Ovary (tissue), 9 donors: ENCODE results near the gene VAV3. TPM values are rescaled to one million over a fixed set of nuclear protein-coding genes. Genes with fewer than 3 reads are reported as not detected.
"Not testable (repeated sequence)": the region's sequence is repeated elsewhere in the genome, so short reads cannot be mapped to it uniquely, and the experiment has no call there.

Source experiments
- DNase-seq, 5 donors: peaks; one replicate each; pipeline ENCODE4 v3.0.0-alpha.2; 2019 to 2020
- H3K27ac ChIP-seq, 2 donors: fragments of 200-600 bp; one replicate each; pipeline versions ENCODE4 v1.5.1 to v1.8.0; 2019 to 2022
- H3K27me3 ChIP-seq: fragments of 200-600 bp; one replicate; pipeline ENCODE4 v1.8.0; 2022
- H3K36me3 ChIP-seq: fragments of 200-600 bp; sonication (generic); one replicate; pipeline ENCODE4 v1.5.1; 2019
- H3K4me1 ChIP-seq: one replicate; pipeline ENCODE4 v1.8.1; 2013; ENCODE audit warnings: mild to moderate bottlenecking, moderate library complexity; ENCODE audit not compliant: insufficient read depth
- H3K4me3 ChIP-seq: fragments of 200-600 bp; sonication (generic); one replicate; pipeline ENCODE4 v1.5.1; 2017
- H3K9me3 ChIP-seq, 2 donors: fragments of 200-600 bp in 1 of 2; sonication (generic) in 1 of 2; one replicate each; pipeline versions ENCODE4 v1.5.1 to v1.8.1; 2013 to 2019; ENCODE audit warnings: mild to moderate bottlenecking in 1 of 2, moderate library complexity in 1 of 2
- CTCF ChIP-seq, 3 donors: fragments of 450-650 bp in 2 of 3; fragments of 200-600 bp in 1 of 3; IDR thresholded peaks; one replicate each; pipeline versions ENCODE4 v1.5.1 to v1.8.0; 2016 to 2022; ENCODE audit warnings: antibody characterized with exemption in 3 of 3, mild to moderate bottlenecking in 1 of 3
- EP300 ChIP-seq: sonication (generic); formaldehyde crosslinking; IDR thresholded peaks from one replicate; pipeline ENCODE4 v1.6.1; 2017; ENCODE audit warnings: antibody characterized with exemption
- POLR2A ChIP-seq: fragments of 450-650 bp; IDR thresholded peaks from one replicate; pipeline ENCODE4 v1.6.1; 2017; ENCODE audit warnings: antibody characterized with exemption, mild to moderate bottlenecking, moderate library complexity
- WGBS, 3 donors: extraction: QIAGEN DNeasy Blood & Tissue Kit in 1 of 3; methylation state at CpG; one replicate each; pipeline versions ENCODE4 v1.1.5 to v1.1.7; 2013 to 2017; 5-methylcytosine and 5-hydroxymethylcytosine counted together
- intact Hi-C, 4 donors: fragments of 100-400 bp; cut with DNase I; formaldehyde crosslinking; loops; one replicate each; pipeline versions ENCODE4 v1.11.0 to v1.15.1; 2022 to 2023
- polyA plus RNA-seq, 2 donors: library from polyadenylated mRNA; stranded (reverse); fragments of 200-250 nt in 1 of 2; fragments of 350-450 nt in 1 of 2; fragmentation: Illumina TruSeq in 1 of 2; extraction: RNeasy Lipid Tissue Mini Kit (QIAGEN cat#74804) in 1 of 2; gene quantifications; one replicate each; pipeline ENCODE4 v1.2.3, GENCODE V29; 2013 to 2014
- total RNA-seq, 7 donors: library from RNA; depleted of rRNA in 2 of 7; stranded (reverse); fragments of >200 nt in 2 of 7; fragmentation: NEBNext Ultra II Directional in 3 of 7; extraction: Animal tissue kit (Norgen Biotek cat#: 25700) in 3 of 7; gene quantifications; one replicate each; pipeline versions ENCODE4 v1.1.0 to v1.2.4, GENCODE V29; 2016 to 2023
- donor health status: DM: no; HTN: no; CAD: no; lungs with moderate emphysema.
- donor health status: DM: no; HTN: no; CAD: no.
- donor health status: Bipolar disorder and iron deficiency.
- donor health status: DM: yes; HTN: yes; CAD: no.
- donor health status: DM: no; HTN: no; CAD: no.
- donor health status: DM: yes; HTN: yes; CAD: no.

The VAV3 gene
- total and polyA plus RNA-seq, 9 donors: 0.78 to 7.4 (median 1.5) TPM

DNA sequence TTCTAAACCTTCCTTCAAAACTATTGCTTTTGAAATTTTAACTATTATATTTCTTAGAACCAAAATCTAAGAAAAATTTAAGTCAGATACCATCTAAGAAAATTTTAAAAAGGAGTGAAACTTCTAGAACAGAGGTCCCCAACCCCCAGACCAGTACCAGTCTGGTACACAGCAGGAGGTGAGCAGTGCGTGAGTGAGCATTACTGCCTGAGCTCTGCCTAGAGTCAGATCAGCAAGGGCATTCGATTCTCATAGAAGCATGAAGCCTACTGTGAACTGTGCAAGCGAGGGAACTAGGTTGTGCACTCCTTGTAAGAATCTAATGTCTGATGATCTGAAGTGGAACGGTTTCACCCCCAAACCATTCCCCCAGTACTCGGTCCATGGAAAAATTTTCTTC, 106.7 kb downstream of the VAV3 start:
- intact Hi-C loops: no loop called here
- 81 to 95% (median 90%) methylated on average over 5 of the region's 5 CpGs for WGBS, 3 donors

GRCh38 chr1:107851418-107851817, 113.6 kb downstream of the VAV3 start:
- Histone ChIP-seq H3K9me3 (no peaks in the 10 kb centered on the region), H3K4me1 (no peaks in the 10 kb centered on the region), H3K4me3 (no peak overlapping the region), H3K36me3 (no peaks in the 10 kb centered on the region), H3K27ac (no peak overlapping the region), H3K27me3 (no peaks in the 10 kb centered on the region)
- no peak for DNase-seq
- no peak for TF ChIP-seq EP300
- no peak for TF ChIP-seq POLR2A
- no peak for TF ChIP-seq CTCF (IDR thresholded peaks at IDR 0.05)
- intact Hi-C loops: no loop called here

More for the DNA sequence above, 106.7 kb downstream of the VAV3 start:
- no peak for DNase-seq
- no peaks in the 10 kb centered on the region for H3K36me3 ChIP-seq
- H3K4me1 ChIP-seq: no peaks in the 10 kb centered on the region
- TF ChIP-seq EP300 (no peak), CTCF (IDR thresholded peaks at IDR 0.05) (no peak), POLR2A (no peak)
- H3K27me3 ChIP-seq: no peaks in the 10 kb centered on the region
- no peaks in the 10 kb centered on the region for H3K9me3 ChIP-seq
- H3K4me3 ChIP-seq: no peak overlapping the region
- no peak overlapping the region for H3K27ac ChIP-seq

DNA sequence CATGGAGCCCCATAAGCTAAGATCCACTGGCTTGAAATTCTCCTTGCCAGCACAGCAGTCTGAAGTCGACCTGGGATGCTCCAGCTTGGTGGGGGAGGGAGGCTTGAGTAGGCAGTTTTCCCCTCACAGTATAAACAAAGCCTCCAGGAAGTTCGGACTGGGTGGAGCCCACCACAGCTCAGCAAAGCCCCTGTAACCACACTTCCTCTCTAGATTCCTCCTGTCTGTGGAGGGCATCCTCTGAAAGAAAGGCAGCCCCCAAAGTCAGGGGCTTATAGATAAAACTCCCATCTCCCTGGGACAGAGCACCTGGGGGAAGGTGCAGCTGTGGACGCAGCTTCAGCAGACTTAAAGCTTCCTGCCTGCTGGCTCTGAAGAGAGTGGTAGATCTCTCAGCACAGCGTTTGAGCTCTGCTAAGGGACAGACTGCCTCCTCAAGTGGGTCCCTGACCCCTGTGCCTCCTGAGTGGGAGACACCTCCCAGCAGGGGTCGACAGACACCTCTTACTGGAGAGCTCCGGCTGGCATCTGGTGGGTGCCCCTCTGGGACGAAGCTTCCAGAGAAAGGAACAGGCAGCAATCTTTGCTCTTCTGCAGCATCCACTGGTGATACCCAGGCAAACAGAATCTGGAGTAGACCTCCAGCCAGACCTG, 120.3 kb downstream of the VAV3 start:
- intact Hi-C loops, H3K4me1 ChIP-seq, H3K27me3 ChIP-seq, H3K27ac ChIP-seq, H3K9me3 ChIP-seq, DNase-seq, H3K36me3 ChIP-seq, H3K4me3 ChIP-seq: not testable (repeated sequence)
- 49 to 62% (median 59%) methylated on average over 7 of the region's 7 CpGs for WGBS, 3 donors

DNA sequence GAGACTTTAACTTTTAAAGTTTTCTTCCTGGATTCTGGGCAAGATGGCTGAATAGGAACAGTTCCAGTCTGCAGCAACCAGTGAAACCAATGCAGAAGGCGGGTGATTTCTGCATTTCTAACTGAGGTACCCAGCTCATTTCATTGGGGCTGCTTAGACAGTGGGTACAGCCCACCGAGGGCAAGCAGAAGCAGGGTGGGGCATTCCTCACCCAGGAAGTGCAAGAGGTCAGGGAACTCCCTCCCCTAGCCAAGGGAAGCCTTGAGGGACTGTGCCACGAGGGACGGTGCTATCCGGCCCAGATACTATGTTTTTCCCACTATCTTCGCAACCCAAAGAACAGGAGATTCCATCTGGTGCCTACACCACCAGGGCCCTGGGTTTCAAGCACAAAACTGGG, 121.0 kb downstream of the VAV3 start:
- H3K36me3 ChIP-seq: no peaks in the 10 kb centered on the region
- TF ChIP-seq EP300: no peak
- no peak for TF ChIP-seq CTCF (IDR thresholded peaks at IDR 0.05)
- no peak for TF ChIP-seq POLR2A
- H3K27ac ChIP-seq: no peak overlapping the region
- no peaks in the 10 kb centered on the region for H3K9me3 ChIP-seq
- H3K4me3 ChIP-seq: no peak overlapping the region
- DNase-seq: no peak
- 76 to 84% (median 77%) methylated on average over 6 of the region's 6 CpGs for WGBS, 3 donors
- H3K4me1 ChIP-seq: no peaks in the 10 kb centered on the region
- no peaks in the 10 kb centered on the region for H3K27me3 ChIP-seq
- intact Hi-C loops: no loop called here

DNA sequence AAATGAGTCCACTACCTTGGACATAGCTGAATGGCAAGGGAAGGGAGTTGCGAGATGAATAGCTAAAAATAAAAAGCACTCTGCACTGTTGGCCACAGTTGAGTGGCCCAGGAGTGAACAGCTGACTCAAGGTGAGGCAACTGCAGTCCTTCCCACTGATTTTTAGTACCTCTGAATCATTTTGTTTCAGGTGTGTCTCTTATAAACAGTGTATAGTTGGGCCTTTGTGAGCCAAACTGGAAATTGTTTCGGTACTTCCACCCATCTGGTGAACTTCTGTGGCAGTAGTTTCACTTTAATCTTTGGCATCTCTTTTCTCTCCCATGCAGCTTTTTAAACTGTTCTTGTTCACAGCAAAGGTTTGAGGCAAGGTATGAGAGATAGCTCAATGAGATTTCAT, 122.7 kb downstream of the VAV3 start:
- intact Hi-C loops: no loop called here
- Histone ChIP-seq H3K27ac (no peak overlapping the region), H3K4me3 (no peak overlapping the region), H3K9me3 (no peaks in the 10 kb centered on the region), H3K36me3 (no peaks in the 10 kb centered on the region), H3K27me3 (no peaks in the 10 kb centered on the region), H3K4me1 (no peaks in the 10 kb centered on the region)
- 63 to 76% (median 71%) methylated on average over 2 of the region's 2 CpGs for WGBS, 3 donors
- DNase-seq: no peak
- TF ChIP-seq EP300: no peak
- TF ChIP-seq POLR2A: no peak
